Lower leg skin (tissue), 4 donors: ENCODE results near the gene RBM10. TPM values are rescaled to one million over a fixed set of nuclear protein-coding genes. Genes with fewer than 3 reads are reported as not detected.
A peak's percentile ranks its signal among the peaks of the same experiment; 100 is the strongest.

ENCODE experiments used
- DNase-seq, 2 donors: peaks; one replicate each; pipeline ENCODE4 v3.0.0-alpha.2; 2019; ENCODE audit warnings: low spot score in 2 of 2
- H3K4me3 ChIP-seq: fragments of 200-600 bp; sonication (generic); 2 replicates; pipeline ENCODE4 v1.5.1; 2017; ENCODE audit warnings: mild to moderate bottlenecking, low read depth; ENCODE audit not compliant: poor library complexity, severe bottlenecking
- POLR2A ChIP-seq, 2 donors: fragments of 450-650 bp; IDR thresholded peaks; one replicate each; pipeline ENCODE4 v1.6.1; 2016 to 2017; ENCODE audit warnings: antibody characterized with exemption in 2 of 2, mild to moderate bottlenecking in 1 of 2, moderate library complexity in 1 of 2
- WGBS, 2 donors: methylation state at CpG; one replicate each; pipeline ENCODE4 v1.1.5; 2018; 5-methylcytosine and 5-hydroxymethylcytosine counted together
- intact Hi-C: fragments of 100-400 bp; cut with DNase I; formaldehyde crosslinking; loops from one replicate; pipeline ENCODE4 v1.15.0; 2023; ENCODE audit warnings: low total_unique reads
- total RNA-seq, 4 donors: library from RNA; depleted of rRNA; stranded (reverse); fragments of >200 nt; gene quantifications; one replicate each; pipeline ENCODE4 v1.1.0, GENCODE V29; 2016
- TF ChIP-seq, protein P1 (sequence below), 3 donors: fragments of 450-650 bp; IDR thresholded peaks; one replicate each; pipeline ENCODE4 v1.5.1; 2016; ENCODE audit warnings: antibody characterized with exemption in 3 of 3, mild to moderate bottlenecking in 3 of 3, moderate library complexity in 2 of 3

The RBM10 gene
- total RNA-seq, 4 donors from 2014 or later: 22.2 to 35.4 (median 31.2) TPM

GRCh38 chrX:47232803-47233332, 87.8 kb downstream of the RBM10 start, which contains the start of gene USP11:
Gene USP11, plus strand, starts transcription at chrX:47233009. Its CDS starts 35 bp downstream, at chrX:47233044.
- peak in 1 of 2 donors; percentile 87 for DNase-seq
- 2 to 29% methylated on average over 12 to 40 of the region's 46 CpGs for WGBS, 2 donors
- intact Hi-C loops: no loop called here
- H3K4me3 ChIP-seq: peak within 1 kb of the TSS; percentile 34
- TF ChIP-seq, protein P1, sequence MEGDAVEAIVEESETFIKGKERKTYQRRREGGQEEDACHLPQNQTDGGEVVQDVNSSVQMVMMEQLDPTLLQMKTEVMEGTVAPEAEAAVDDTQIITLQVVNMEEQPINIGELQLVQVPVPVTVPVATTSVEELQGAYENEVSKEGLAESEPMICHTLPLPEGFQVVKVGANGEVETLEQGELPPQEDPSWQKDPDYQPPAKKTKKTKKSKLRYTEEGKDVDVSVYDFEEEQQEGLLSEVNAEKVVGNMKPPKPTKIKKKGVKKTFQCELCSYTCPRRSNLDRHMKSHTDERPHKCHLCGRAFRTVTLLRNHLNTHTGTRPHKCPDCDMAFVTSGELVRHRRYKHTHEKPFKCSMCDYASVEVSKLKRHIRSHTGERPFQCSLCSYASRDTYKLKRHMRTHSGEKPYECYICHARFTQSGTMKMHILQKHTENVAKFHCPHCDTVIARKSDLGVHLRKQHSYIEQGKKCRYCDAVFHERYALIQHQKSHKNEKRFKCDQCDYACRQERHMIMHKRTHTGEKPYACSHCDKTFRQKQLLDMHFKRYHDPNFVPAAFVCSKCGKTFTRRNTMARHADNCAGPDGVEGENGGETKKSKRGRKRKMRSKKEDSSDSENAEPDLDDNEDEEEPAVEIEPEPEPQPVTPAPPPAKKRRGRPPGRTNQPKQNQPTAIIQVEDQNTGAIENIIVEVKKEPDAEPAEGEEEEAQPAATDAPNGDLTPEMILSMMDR (IDR thresholded peaks at IDR 0.05): no peak
- peak in 1 of 2 donors; percentile 28 for TF ChIP-seq POLR2A (IDR thresholded peaks at IDR 0.05)

DNA sequence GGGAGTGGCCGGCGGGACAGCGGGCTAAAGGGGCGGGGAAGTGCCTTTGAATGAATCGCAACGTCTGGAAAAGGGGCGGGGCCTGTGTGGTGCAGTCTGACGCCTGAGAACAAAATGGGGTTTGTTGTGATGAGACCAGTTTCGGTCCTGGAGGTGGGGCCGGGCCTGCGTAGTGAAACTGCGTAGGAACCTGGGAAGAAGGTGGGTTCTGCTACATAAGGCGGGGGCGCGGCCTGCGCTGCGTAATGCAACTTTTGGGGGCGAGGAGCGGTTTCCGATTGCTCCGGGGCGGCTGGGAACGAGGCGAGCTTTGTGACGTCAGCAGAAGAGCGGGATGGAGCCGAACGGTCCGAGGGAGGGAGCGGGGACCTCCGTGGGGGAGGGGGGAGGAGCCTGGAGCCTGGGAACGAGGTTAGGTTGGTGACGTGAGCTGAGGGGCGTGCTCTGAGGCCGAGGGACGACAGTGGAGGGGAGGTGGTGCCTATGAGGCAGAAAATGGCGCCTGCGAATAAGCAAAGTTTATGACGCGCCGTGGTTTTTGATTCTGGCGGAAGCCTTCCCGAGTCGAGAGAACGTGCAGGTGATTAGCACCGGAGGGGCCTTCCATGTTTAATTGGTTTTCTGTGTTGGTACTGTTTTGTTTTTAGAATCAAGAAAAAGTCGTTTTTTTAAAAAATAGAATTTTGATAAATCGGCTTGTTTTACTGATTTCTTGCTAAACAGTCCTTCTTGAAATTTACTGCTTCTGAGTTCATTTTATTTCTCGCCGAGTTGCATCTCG, 88.5 kb downstream of the RBM10 start:
- peak; percentile 93 to 98 for DNase-seq
- H3K4me3 ChIP-seq: no peak overlapping the region
- intact Hi-C loops: no loop called here
- TF ChIP-seq, protein P1 (IDR thresholded peaks at IDR 0.05): no peak
- no peak for TF ChIP-seq POLR2A (IDR thresholded peaks at IDR 0.05)
- WGBS, 2 donors: 1 to 18% methylated on average over 41 to 51 of the region's 51 CpGs

DNA sequence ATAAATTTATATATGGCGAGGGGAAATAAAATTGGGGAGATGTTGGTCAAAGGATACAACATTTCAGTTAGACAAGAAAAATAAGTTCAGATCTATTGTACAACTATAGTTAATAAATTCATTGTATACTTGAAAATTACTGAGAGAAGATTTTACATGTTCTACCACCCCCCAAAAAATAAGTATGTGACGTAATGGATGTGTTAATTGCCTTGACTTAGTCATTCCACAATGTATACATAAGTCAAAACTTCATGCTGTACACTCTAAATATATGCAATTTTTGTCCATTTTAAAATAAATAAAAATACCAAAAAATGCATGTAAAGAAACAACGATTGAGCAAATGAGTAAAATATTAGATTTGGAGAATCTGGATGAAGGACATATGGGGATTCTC, 89.6 kb downstream of the RBM10 start:
- 42 to 56% methylated on average over 3 of the region's 3 CpGs for WGBS, 2 donors
- intact Hi-C loops: no loop called here
- H3K4me3 ChIP-seq: no peak overlapping the region
- no peak for TF ChIP-seq POLR2A (IDR thresholded peaks at IDR 0.05)
- TF ChIP-seq, protein P1 (IDR thresholded peaks at IDR 0.05): no peak
- DNase-seq: no peak

- H3K4me3 ChIP-seq: no peak overlapping the region
- WGBS, 2 donors: 54 to 73% methylated on average over 4 of the region's 4 CpGs
- no peak for TF ChIP-seq POLR2A (IDR thresholded peaks at IDR 0.05)
- TF ChIP-seq, protein P1 (IDR thresholded peaks at IDR 0.05): no peak
Observed at GRCh38 chrX:47235691-47236103, 90.7 kb downstream of the RBM10 start.

More at GRCh38 chrX:47235691-47236103, 90.7 kb downstream of the RBM10 start:
- DNase-seq: no peak
- intact Hi-C loops: no loop called here

Other genes with a start within 250 kb of the RBM10 start
- 1 to 10 TPM; 3.6 to 5.7 (median 3.9) TPM for gene JADE3, start 232.8 kb upstream of the RBM10 start, total RNA-seq
- gene RGN, start 66.8 kb upstream of the RBM10 start, total RNA-seq: 1 to 10 TPM in 1 of 4 donors, under 1 TPM in 2, not detected in 1; 0.53 to 1.4 (median 0.71) TPM
- gene NDUFB11, start 519 bp upstream of the RBM10 start, total RNA-seq: 10 to 100 TPM; 52.8 to 75.6 (median 65.9) TPM
- 100 to 1,000 TPM; 112 to 159 (median 121) TPM for gene UBA1, start 48.6 kb downstream of the RBM10 start, total RNA-seq
- gene CDK16, start 73.5 kb downstream of the RBM10 start, total RNA-seq: 10 to 100 TPM; 57.7 to 98.0 (median 73.5) TPM
- 10 to 100 TPM; 12.8 to 24.9 (median 18.7) TPM for gene USP11, start 87.8 kb downstream of the RBM10 start, total RNA-seq
- gene ZNF157, start 225.4 kb downstream of the RBM10 start, total RNA-seq: under 1 TPM in 2 of 4 donors, not detected in 2; 0.19 TPM